NCI-H345 treated with DMSO at 0.1 percent for 48 hours (cell line): ENCODE data around the gene ZFYVE21.
"Not testable (repeated sequence)": the region's sequence is repeated elsewhere in the genome, so short reads cannot be mapped to it uniquely, and the experiment has no call there.

Experiments
- DNase-seq: peaks from one replicate; lab custom pipeline; 2025; ENCODE audit not compliant: unreplicated experiment; lab: John Stamatoyannopoulos, UW

The ZFYVE21 gene

DNA sequence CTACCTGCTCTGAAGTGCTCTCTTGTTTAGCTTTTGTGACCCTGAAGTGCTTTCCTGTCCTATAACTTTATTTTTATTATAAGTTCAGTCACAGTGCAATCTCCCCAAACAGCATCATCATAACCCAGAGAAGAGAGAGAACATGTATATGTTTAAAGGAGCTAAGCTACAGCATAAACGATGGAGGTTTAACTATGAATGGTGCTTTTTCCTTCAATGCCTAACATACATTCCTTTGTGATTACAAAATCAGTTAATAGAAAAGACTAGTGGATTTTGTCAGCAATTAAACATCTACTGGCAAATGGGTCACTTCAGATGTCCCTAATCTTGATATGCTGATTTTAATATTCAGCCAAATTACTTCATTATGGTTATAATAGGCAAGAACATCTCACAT is 46.4 kb downstream of the ZFYVE21 start:
- no peak for DNase-seq

DNA sequence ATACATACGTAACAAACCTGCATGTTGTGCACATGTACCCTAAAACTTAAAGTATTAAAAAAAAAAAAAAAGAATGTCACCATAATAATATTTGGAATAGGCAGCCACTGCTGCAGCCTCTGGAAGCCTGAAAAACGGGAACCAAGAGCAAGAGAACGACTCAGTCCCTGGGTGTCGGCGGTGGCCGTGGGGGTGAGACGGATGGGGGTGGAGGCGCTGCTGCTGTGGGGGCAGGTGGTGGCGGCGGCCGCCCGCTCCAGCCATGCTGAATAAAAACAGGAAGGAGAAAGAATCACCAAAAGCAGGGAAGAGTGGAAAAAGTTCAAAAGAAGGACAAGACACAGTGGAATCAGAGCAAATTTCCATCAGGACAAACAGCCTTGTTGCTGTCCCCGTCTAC is 46.9 kb downstream of the ZFYVE21 start:
- DNase-seq, result no peak

DNA sequence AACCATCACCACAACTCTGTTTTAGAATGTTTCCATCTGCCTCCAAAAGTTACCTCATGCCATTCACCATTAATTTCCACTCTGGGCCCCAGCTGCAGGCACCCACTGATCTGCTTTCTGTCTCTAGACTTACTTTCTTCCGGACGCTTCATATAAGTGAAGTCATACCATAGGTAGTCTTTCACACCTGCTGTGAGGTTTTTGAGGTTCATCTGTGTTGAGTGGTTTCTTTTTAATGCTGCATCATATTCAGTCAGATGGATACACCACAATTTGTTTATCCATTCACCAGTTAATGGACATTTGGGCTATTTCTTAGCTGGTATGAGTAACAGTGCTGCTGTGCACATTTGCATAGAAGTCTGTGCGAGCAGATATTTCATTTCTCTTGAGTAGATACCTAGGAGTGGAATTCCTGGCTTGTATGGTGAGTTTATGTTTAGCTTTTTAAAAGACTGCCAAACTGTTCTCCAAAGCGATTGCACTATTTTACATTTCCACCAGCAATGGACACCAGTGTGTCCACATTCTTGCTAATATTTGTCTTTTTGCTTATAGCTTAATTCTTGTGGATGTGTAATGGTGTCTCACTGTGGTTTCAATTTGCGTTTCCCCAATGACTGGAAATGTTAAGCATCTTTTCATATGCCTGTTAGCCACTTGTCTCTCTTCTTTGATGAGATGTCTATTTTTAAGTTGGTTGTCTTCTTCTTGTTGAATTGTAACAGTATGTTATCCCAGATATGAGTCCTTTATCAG is 48.3 kb downstream of the ZFYVE21 start:
- no peak for DNase-seq

DNA sequence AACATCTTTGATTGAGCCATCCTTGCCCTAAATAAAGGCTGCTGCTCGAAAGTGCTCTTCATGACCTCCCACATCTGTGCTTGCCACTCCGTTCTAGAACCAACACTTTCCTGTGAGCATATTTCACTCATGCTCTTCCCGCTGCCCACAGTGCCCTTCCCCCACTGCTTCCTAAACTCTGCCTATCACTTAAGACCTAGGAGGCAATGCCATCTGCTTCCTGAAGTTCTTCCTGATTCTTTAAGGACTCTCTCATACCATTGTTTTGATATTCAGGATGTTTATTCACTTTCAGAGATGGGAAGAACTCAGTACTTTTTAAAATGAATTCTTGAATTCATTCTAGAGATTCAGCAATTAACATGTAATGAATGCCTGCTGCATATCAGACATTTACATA is 49.9 kb downstream of the ZFYVE21 start:
- DNase-seq, result no peak

DNA sequence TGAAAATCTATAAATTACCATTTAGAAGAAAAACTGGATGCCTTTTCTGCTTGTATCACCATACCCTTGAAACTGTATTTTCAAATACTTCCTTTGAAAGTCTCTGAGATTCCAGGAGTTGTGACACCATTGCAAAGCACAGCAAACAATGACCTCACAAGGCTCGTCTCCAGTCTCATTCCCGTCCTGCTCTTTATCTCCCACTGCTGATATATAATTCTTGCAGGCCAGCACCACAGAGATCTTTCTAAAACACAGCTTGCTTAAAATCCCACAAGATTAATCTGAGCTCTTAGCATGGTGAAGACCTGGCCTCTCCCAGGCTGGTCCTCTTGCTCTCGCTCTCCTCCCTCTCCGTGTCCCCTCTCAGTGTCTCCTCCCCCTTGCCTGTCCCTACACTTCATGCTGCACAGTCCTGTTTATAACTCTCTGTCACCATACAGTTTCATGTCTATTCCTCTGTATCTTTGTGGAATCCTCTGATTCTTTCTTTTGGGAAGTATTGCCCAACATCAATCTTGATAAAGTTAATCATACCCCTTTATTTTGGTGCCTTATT is 51.8 kb downstream of the ZFYVE21 start:
- no peak for DNase-seq

DNA sequence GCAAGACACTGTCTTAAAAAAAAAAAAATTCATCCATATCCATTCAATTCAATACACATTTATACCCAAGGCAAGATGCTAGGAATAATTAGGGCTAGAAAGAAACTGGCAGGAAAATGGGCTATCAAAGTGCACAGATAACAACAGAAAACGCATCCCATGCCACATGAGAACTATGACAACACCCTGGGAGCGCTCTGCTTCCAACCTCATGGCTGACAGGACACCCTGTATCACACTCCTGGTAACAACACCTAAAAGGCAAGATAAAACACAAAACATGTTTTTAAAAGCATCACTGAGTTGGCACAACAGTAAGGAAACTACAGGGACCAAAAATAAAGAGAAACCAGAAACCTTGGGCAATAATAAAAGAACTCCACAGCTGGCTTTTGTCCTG is 54.9 kb downstream of the ZFYVE21 start:
- DNase-seq, result no peak

DNA sequence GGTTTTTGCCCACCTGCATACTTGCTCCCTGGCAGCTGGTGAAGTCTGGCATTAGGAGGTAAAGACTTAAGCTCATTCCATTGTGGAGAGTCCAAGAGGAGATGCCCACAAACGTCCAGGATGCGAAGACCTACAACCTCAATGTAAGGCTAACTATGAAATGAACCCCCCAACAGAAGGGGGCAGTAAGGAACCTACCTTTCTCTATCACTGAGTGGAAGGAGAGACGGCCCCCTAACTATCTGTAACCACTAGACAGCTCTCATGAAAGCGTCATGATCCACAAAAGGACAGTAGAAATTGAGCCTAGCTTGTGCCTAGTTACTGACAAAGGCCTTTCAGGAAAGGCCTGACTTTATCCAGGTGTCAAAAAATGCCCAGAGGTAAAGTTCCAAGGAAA is 55.3 kb downstream of the ZFYVE21 start:
- no peak for DNase-seq

DNA sequence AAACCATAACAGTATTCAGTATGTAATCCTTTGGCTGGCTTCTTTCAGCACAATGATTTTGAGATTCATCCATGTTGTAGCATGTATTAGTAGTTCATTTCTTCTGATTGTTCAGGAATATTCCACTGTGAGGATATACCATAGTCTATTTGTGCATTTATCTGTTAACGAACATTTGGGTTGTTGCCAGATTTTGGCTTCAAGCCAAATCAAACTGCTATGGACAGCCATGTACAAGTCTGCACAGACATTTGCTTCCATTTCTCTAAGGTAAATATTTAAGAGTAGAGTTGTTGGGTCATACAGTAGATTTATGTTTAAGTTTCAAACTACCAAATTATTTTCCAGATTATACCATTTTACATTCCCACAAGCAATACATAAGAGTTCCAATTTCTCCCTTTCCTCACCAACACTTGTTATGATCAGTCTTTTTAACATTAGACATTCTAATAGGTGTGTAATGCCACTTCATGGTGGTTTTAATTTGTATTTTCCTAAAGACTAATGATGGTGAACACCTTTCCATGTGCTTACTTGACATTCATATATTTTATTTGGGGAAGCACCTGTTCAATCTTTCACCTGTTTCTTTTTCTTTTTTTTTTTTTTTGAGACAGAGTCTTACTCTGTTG is 56.6 kb downstream of the ZFYVE21 start:
- no peak for DNase-seq

DNA sequence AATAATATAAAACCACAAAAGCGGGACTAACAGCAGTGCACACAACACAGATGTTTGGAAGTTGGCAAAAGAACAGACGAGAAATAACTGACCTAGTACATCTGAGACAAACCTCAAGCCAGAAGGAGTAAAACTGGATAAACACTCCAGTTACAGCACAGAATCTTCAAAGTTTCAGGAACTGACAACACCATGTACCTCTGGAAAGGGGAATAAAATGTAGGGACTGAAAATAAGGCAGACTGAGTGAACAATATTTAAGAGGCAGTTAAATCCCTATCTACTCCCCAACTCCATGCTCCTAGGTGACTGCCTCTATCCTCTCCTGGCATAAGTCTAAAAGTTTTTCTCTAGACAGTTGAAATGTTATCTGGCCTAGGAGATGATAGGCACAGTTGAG is 57.9 kb downstream of the ZFYVE21 start:
- DNase-seq, result no peak

DNA sequence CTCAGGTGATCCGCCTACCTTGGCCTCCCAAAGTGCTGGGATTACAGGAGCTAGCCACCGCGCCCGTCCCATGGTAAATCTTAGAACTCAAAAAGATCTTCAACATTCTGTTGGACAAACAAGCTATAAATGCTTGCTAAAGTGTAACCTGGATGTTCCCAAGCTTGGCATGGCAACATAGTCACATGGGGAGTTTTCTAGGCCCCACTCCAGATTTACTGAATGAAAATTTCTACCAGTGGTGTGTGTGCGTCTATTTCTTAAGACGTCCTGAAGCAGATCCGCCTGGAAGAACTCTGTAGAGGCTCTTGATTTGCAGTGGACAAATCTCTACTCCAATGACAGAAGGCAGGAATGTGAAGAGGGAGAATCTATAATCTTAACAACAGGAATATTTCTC is 59.9 kb downstream of the ZFYVE21 start:
- DNase-seq, result no peak

DNA sequence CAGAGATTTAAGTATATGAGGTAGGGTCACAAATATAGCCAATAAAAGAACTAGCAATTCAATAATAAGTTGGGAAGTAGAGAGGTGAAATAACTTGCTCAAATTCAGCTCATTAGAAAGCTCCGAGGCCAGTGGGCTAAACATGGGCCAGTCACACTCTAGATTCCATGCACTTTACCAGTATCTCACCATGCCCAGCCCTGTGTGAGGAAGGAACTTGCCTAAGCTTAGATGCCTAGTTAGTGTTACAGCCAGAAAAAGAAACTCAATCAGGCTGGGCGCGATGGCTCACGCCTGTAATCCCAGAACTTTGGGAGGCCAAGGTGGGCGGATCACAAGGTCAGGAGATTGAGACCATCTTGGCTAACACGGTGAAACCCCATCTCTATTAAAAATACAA is 60.7 kb downstream of the ZFYVE21 start:
- not testable (repeated sequence) for DNase-seq

DNA sequence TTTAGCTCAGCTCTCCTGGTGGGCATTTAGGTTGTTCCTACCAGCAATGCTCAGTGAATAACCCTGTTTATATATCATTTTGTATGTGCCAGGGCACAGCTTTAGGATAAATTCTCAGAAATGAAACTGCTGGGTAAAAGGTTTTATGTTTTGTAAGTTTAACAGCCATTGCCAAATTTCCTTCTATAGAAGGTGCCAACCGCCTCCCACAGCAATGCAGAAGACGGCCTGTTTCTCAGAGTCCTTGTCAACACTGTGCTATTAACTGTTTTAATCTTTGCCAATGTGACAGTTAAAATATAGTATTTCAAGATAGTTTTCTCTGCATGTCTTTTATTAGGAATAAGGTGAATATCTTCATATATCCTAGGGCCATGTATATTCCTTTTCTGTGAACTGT is 66.8 kb downstream of the ZFYVE21 start:
- no peak for DNase-seq
